Right lobe of liver (tissue), 4 donors: ENCODE results near the gene LILRA6.

ENCODE experiments used
- POLR2A ChIP-seq: fragments of 450-650 bp; IDR thresholded peaks from one replicate; pipeline ENCODE4 v1.6.1; 2017; ENCODE audit warnings: antibody characterized with exemption, mild to moderate bottlenecking
- TF ChIP-seq, protein P1 (sequence below), 4 donors: fragments of 200-600 bp in 3 of 4; fragments of 450-650 bp in 1 of 4; IDR thresholded peaks; one replicate each; pipeline versions ENCODE4 v1.5.1 to v1.8.0; 2016 to 2022; ENCODE audit warnings: antibody characterized with exemption in 4 of 4, mild to moderate bottlenecking in 2 of 4
- donor health status: DM: no; HTN: no; CAD: no.
- donor health status: DM: no; HTN: no; CAD: no.
- donor health status: DM: no; HTN: yes; CAD: no.

DNA sequence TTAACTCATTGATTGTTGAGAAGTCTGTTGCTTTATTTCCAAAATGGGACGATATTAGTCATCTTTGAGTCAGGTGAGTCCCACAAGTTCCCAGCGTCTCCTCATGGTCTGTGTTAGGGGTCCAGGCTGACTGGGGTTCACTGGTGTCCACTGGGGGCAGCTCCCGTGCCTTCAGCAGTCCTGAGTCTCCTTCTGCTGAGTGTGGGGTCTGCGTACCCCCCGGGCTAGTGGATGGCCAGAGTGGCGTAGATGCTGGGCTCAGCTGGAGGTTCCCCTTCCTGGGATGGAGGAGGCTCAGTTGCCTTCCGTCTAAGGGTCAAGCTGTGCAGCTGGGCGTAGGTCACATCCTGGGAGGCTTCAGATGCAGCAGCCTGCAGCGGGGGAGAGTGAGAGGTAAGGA is 25.7 kb downstream of the LILRA6 start:
- TF ChIP-seq, protein P1, sequence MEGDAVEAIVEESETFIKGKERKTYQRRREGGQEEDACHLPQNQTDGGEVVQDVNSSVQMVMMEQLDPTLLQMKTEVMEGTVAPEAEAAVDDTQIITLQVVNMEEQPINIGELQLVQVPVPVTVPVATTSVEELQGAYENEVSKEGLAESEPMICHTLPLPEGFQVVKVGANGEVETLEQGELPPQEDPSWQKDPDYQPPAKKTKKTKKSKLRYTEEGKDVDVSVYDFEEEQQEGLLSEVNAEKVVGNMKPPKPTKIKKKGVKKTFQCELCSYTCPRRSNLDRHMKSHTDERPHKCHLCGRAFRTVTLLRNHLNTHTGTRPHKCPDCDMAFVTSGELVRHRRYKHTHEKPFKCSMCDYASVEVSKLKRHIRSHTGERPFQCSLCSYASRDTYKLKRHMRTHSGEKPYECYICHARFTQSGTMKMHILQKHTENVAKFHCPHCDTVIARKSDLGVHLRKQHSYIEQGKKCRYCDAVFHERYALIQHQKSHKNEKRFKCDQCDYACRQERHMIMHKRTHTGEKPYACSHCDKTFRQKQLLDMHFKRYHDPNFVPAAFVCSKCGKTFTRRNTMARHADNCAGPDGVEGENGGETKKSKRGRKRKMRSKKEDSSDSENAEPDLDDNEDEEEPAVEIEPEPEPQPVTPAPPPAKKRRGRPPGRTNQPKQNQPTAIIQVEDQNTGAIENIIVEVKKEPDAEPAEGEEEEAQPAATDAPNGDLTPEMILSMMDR (IDR thresholded peaks at IDR 0.05), result no peak
- no peak for TF ChIP-seq POLR2A
